GM21576 (cell line): ENCODE results near the gene KERA.

Source experiments
- ATAC-seq: cut with Tn5 transposase; IDR thresholded peaks from one replicate; pipeline ENCODE4 v1.9.1; 2021; ENCODE audit warnings: mild to moderate bottlenecking, moderate library complexity; ENCODE audit not compliant: unreplicated experiment

Gene KERA

GRCh38 chr12:91017511-91018263 lies 40.1 kb downstream of the KERA start:
- no peak for ATAC-seq

DNA sequence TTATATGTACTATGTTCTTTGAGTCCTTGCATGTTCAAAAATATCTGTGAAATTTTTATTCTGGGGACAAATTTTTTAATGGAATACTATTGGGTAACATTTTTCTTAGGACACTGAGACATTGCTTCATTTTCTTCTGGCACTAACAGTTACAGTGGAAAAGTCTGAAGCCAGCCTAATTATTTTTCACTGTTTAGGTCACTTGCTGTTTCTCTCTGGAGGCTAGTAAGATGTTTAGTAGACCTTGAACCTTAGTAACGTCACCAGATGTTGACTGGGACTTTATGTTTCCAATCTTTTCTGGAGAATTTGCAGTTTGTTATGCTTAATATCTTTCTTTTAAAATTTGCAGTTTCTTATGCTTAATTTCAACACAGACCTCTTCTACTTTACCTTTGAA lies 40.8 kb downstream of the KERA start:
- ATAC-seq = no peak

DNA sequence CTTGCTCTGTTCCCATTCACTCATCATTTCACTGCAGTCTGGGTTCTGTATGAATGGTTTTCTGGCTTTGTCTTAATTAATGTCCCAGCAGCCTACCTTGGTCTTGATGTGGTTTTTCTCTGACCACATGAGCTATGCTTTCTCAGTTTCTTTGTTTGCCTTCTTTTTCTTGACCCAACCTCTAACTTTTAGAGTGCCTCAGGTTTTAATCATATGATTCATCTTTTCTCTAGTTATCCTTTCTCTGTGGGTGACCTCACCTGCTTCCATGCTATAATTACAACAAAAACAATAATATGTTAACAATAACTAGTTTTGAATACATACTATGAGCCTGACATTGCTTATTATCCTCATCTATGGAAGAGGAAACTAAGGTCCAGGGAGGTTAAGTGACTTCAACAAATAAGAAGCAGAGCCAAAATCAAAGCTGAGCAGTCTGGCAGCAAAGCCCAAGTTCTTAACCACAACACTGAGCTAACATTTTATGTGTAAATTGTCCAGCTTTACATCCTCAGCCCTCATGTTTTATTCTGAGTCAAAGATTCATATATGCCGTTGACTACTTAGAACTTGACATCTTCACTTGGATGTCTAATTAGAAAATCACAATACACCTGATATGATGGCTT lies 48.4 kb downstream of the KERA start:
- ATAC-seq = peak; percentile 84

DNA sequence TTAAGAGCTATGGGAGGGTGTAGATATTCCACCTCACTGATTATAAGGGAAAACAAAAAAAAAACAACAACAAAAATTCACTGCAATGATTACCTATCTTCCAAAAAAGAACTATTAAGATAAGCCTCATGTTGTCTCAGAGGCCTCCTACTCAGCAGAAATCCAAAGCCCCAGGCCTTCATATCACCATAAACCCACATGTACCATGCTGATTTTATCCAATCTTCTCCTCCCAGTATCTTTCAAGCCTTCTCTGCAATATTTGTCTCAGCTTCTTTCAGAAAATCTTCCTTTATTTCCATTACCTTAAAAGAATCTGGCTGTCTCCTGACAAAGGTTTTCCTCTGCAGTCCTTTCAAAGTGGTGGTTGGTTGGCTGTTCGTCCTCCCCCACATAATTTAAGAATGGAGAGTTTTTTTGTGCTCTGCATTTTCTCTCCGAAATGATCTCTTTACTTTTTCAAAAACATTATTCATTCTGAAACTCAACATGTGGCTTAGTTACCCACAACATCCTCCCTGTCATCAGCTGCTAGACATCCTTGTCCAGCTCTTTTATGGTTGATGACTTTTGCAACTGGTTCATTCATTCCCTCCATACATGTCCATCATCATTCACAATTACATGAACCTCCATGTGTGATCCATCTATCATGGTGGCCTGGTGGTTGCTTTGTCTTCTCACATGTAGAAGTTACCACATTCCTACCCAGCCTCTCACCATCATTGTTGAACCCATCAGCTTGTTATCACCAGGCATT lies 50.1 kb downstream of the KERA start:
- ATAC-seq = peak; percentile 84

- ATAC-seq = no peak
These were observed 53.0 kb downstream of the KERA start, which contains the start of gene EPYC for GRCh38 chr12:91004872-91005271. Gene EPYC, minus strand, starts transcription at chr12:91004972. Its CDS starts 2,407 bp downstream, at chr12:91002565.

DNA sequence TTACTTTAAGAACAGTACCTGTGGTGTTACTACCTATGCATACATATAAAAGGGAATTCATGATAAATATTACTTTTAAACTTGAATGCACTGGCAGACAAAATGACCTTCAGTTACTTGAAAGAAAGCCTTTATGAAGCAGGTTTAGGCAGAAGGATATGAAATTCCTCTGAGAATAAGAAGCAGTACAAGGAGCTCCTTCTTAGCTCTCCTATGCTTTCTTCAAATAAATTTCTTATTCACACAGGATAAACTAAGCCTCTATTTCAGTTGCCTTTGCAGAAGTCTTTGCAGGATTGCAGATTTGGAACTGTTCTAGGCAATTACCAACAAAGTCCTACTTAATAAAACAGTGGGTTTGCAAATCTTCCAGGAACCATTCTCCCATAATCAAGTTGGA lies 54.1 kb downstream of the KERA start:
- ATAC-seq = no peak

- ATAC-seq = no peak
These were observed 56.5 kb downstream of the KERA start for GRCh38 chr12:91001306-91001705.
